Gastroesophageal sphincter (tissue), 4 donors: ENCODE data around the gene DECR2. TPM values are rescaled to one million over a fixed set of nuclear protein-coding genes. Genes with fewer than 3 reads are reported as not detected.

ENCODE experiments used
- ATAC-seq: fragments of 150-250 bp; one replicate; pipeline ENCODE4 v1.9.1; 2016; ENCODE audit warnings: mild to moderate bottlenecking, moderate library complexity
- H3K27ac ChIP-seq, 4 donors: fragments of 200-600 bp; sonication (generic) in 3 of 4; 1 replicate in 3 of 4; 2 replicates in 1 of 4; pipeline ENCODE4 v1.5.1; 2016 to 2019
- H3K27me3 ChIP-seq: fragments of 200-600 bp; sonication (generic); one replicate; pipeline ENCODE4 v1.5.1; 2019
- H3K36me3 ChIP-seq, 2 donors: fragments of 200-600 bp; sonication (generic); one replicate each; pipeline ENCODE4 v1.5.1; 2019; ENCODE audit warnings: control low read depth in 1 of 2
- H3K4me1 ChIP-seq, 3 donors: fragments of 200-600 bp; sonication (generic); 1 replicate in 2 of 3; 2 replicates in 1 of 3; pipeline ENCODE4 v1.5.1; 2016 to 2019; ENCODE audit warnings: control low read depth in 2 of 3
- H3K4me3 ChIP-seq, 2 donors: fragments of 200-600 bp; sonication (generic); one replicate each; pipeline ENCODE4 v1.5.1; 2019; ENCODE audit warnings: mild to moderate bottlenecking in 1 of 2, moderate library complexity in 1 of 2
- H3K9me3 ChIP-seq, 3 donors: fragments of 200-600 bp; sonication (generic); one replicate each; pipeline ENCODE4 v1.5.1; 2017 to 2019; ENCODE audit warnings: control low read depth in 2 of 3
- EP300 ChIP-seq: sonication (generic); formaldehyde crosslinking; IDR thresholded peaks from one replicate; pipeline ENCODE4 v1.6.1; 2017; ENCODE audit warnings: antibody characterized with exemption, mild to moderate bottlenecking
- POLR2A ChIP-seq, 2 donors: fragments of 450-650 bp; IDR thresholded peaks; one replicate each; pipeline ENCODE4 v1.6.1; 2017; ENCODE audit warnings: antibody characterized with exemption in 2 of 2, mild to moderate bottlenecking in 2 of 2, moderate library complexity in 1 of 2
- POLR2AphosphoS5 ChIP-seq: sonication (generic); formaldehyde crosslinking; IDR thresholded peaks from one replicate; pipeline ENCODE4 v1.6.1; 2017; ENCODE audit warnings: antibody characterized with exemption
- WGBS, 2 donors: methylation state at CpG; one replicate each; pipeline ENCODE4 v1.1.5; 2018; ENCODE audit warnings: low coverage in 1 of 2; 5-methylcytosine and 5-hydroxymethylcytosine counted together
- total RNA-seq, 4 donors: library from RNA; depleted of rRNA; stranded (reverse); fragments of >200 nt; gene quantifications; one replicate each; pipeline ENCODE4 v1.1.0, GENCODE V29; 2016
- TF ChIP-seq, protein P1 (sequence below), 4 experiments: fragments of 200-600 bp in 2 of 4; fragments of 450-650 bp in 2 of 4; sonication (generic) in 1 of 4; IDR thresholded peaks; one replicate each; pipeline ENCODE4 v1.5.1; 2017 to 2019; ENCODE audit warnings: antibody characterized with exemption in 4 of 4, mild to moderate bottlenecking in 2 of 4, moderate library complexity in 2 of 4

DECR2 gene
- total RNA-seq, 4 donors from 2014 or later: 11.7 to 25.4 (median 19.9) TPM

- TF ChIP-seq EP300 (no peak), POLR2AphosphoS5 (no peak), POLR2A (IDR thresholded peaks at IDR 0.05) (no peak)
- TF ChIP-seq, protein P1, sequence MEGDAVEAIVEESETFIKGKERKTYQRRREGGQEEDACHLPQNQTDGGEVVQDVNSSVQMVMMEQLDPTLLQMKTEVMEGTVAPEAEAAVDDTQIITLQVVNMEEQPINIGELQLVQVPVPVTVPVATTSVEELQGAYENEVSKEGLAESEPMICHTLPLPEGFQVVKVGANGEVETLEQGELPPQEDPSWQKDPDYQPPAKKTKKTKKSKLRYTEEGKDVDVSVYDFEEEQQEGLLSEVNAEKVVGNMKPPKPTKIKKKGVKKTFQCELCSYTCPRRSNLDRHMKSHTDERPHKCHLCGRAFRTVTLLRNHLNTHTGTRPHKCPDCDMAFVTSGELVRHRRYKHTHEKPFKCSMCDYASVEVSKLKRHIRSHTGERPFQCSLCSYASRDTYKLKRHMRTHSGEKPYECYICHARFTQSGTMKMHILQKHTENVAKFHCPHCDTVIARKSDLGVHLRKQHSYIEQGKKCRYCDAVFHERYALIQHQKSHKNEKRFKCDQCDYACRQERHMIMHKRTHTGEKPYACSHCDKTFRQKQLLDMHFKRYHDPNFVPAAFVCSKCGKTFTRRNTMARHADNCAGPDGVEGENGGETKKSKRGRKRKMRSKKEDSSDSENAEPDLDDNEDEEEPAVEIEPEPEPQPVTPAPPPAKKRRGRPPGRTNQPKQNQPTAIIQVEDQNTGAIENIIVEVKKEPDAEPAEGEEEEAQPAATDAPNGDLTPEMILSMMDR (IDR thresholded peaks at IDR 0.05): no peak
- Histone ChIP-seq H3K36me3 (peaks cover 0 to 35% of the 10 kb centered on the region in 2 donors), H3K27me3 (peaks cover 38% of the 10 kb centered on the region), H3K27ac (no peak overlapping the region), H3K9me3 (no peaks in the 10 kb centered on the region), H3K4me3 (no peak overlapping the region), H3K4me1 (peaks cover 0 to 19% (median 7%) of the 10 kb centered on the region in 3 donors)
- no peak for ATAC-seq
- WGBS, 2 donors: 47 to 75% methylated on average over 7 to 9 of the region's 19 CpGs
Measured at GRCh38 chr16:364595-365491, 36.8 kb upstream of the DECR2 start.

GRCh38 chr16:366476-366875 lies 35.2 kb upstream of the DECR2 start:
- WGBS, 2 donors: 70% methylated on average over 4 of the region's 10 CpGs; no CpG with 5 or more reads in 1 of the 2 donors
- peaks cover 0 to 33% (median 17%) of the 10 kb centered on the region in 3 donors for H3K4me1 ChIP-seq
- no peak for ATAC-seq
- H3K4me3 ChIP-seq: no peak overlapping the region
- no peaks in the 10 kb centered on the region for H3K9me3 ChIP-seq
- H3K27me3 ChIP-seq: peaks cover 36% of the 10 kb centered on the region
- H3K36me3 ChIP-seq: peaks cover 0 to 37% of the 10 kb centered on the region in 2 donors
- TF ChIP-seq POLR2A (IDR thresholded peaks at IDR 0.05): no peak
- TF ChIP-seq POLR2AphosphoS5: no peak
- no peak for TF ChIP-seq EP300
- TF ChIP-seq, protein P1 (IDR thresholded peaks at IDR 0.05): no peak
- H3K27ac ChIP-seq: no peak overlapping the region

DNA sequence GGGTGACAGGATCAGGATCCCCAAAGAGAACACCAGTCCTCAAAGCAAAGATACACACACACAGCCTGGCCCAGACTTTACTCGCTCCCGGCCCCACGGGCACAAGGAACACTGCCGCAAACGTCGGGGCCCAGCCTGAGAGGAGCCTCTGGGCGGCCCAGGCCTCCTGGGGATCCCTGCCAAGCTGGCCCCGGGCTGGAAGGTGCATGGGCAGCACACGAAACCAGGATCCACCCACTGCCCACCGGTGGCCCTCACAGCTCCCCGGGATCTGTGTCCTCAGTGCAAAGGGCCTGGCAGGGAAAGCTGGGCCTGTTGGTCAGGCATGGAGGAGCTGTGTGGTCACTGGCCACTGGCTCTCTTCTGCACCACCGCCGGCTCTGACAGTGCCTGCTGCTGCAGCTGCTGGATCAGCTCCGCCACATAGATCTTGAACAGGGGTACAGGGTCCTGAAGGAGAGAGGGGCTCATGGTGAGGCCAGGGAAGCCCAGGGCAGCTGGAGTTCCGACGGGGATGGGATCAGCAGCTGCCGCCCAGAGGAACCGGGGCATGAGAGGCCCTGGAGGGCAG lies 34.3 kb upstream of the DECR2 start:
- Histone ChIP-seq H3K9me3 (no peaks in the 10 kb centered on the region), H3K36me3 (peaks cover 0 to 47% of the 10 kb centered on the region in 2 donors), H3K4me1 (peaks cover 0 to 28% (median 17%) of the 10 kb centered on the region in 3 donors), H3K27ac (no peak overlapping the region), H3K27me3 (peaks cover 28% of the 10 kb centered on the region), H3K4me3 (no peak overlapping the region)
- 80% methylated on average over 1 of the region's 18 CpGs; no CpG with 5 or more reads in 1 of the 2 donors for WGBS, 2 donors
- ATAC-seq: no peak
- TF ChIP-seq POLR2AphosphoS5 (no peak), EP300 (no peak), POLR2A (IDR thresholded peaks at IDR 0.05) (no peak)
- TF ChIP-seq, protein P1 (IDR thresholded peaks at IDR 0.05): no peak

DNA sequence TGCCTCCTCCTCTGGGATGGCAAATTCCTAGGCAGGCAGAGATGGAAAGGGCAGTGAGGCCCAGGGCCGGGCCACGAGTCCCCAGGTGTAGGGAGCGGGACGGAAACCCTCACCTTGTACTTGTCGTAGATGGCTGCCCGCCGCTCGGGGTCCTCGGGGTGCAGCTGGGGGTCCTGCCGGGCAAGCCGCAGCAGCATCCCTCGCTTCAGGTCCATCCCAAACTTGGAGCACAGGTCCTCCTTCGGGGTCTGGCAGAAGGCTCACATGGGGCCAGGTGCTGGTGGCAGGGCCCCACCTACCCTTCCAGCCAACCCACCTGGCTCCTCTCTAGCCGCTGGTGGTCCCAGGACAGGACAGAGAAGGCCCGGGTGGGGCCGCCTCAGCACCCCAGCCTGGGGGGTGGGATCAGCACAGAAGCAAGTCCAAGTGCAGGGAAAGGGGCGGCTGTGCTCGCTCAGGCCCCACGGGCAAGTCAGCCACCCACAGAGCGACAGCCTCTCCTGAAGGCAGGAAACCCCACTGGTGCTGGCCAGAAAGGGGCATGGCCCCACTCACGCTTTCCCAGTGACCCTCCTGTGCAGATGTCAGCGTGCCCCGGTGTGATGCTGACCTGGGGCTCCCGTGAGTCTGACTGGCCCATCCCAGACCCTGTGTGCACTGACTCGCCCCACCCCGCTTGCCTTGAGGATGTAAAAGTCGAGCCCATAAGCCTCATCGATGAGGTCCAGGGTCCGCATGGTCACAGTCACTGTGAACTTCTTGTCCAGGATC lies 33.1 kb upstream of the DECR2 start:
- no peak overlapping the region for H3K4me3 ChIP-seq
- H3K4me1 ChIP-seq: peaks cover 0 to 26% (median 17%) of the 10 kb centered on the region in 3 donors
- peaks cover 16% of the 10 kb centered on the region for H3K27me3 ChIP-seq
- no peak overlapping the region for H3K27ac ChIP-seq
- 100% methylated on average over 2 of the region's 29 CpGs; no CpG with 5 or more reads in 1 of the 2 donors for WGBS, 2 donors
- peaks cover 0 to 58% of the 10 kb centered on the region in 2 donors for H3K36me3 ChIP-seq
- H3K9me3 ChIP-seq: no peaks in the 10 kb centered on the region
- no peak for ATAC-seq
- TF ChIP-seq, protein P1 (IDR thresholded peaks at IDR 0.05): no peak
- no peak for TF ChIP-seq POLR2AphosphoS5
- TF ChIP-seq EP300: no peak
